Activated T-cell treated with anti-CD3 and anti-CD28 coated beads for 1 hour (primary cell): ENCODE data around the gene STARD10.

ENCODE experiments used
- DNase-seq: peaks from one replicate; pipeline ENCODE4 v3.0.0-alpha.2; 2020; ENCODE audit warnings: low read depth

Gene STARD10

GRCh38 chr11:72744474-72744873 lies 49.4 kb downstream of the STARD10 start:
- DNase-seq, result no peak

- no peak for DNase-seq
Measured at GRCh38 chr11:72743321-72744221, 50.3 kb downstream of the STARD10 start.

- DNase-seq, result no peak
Measured at GRCh38 chr11:72742513-72743320, 51.1 kb downstream of the STARD10 start.

- no peak for DNase-seq
Measured at GRCh38 chr11:72741849-72742512, 51.9 kb downstream of the STARD10 start.

- DNase-seq, result no peak
Measured at GRCh38 chr11:72741429-72741833, 52.4 kb downstream of the STARD10 start.

- no peak for DNase-seq
Measured at GRCh38 chr11:72740562-72741428, 53.1 kb downstream of the STARD10 start.

GRCh38 chr11:72740060-72740424 lies 53.8 kb downstream of the STARD10 start:
- no peak for DNase-seq

- no peak for DNase-seq
Measured at GRCh38 chr11:72739240-72740059, 54.4 kb downstream of the STARD10 start.

GRCh38 chr11:72738199-72739141 lies 55.4 kb downstream of the STARD10 start:
- DNase-seq, result no peak

GRCh38 chr11:72737336-72737735 lies 56.5 kb downstream of the STARD10 start:
- DNase-seq, result no peak

- peak; percentile 40 for DNase-seq
Measured at GRCh38 chr11:72736452-72737069, 57.3 kb downstream of the STARD10 start.

- no peak for DNase-seq
Measured at GRCh38 chr11:72735495-72736027, 58.3 kb downstream of the STARD10 start.

- no peak for DNase-seq
Measured at GRCh38 chr11:72732329-72732728, 61.5 kb downstream of the STARD10 start.

- DNase-seq, result no peak
Measured at GRCh38 chr11:72730737-72731136, 63.1 kb downstream of the STARD10 start.

- DNase-seq, result no peak
Measured at GRCh38 chr11:72730243-72730642, 63.6 kb downstream of the STARD10 start.

GRCh38 chr11:72727521-72727920 lies 66.3 kb downstream of the STARD10 start:
- DNase-seq, result no peak

- DNase-seq, result no peak
Measured at GRCh38 chr11:72726266-72727220, 67.3 kb downstream of the STARD10 start.

- no peak for DNase-seq
Measured at GRCh38 chr11:72725724-72726028, 68.2 kb downstream of the STARD10 start.
